Measurements from ENCODE around the gene BST1.

BST1 gene

GRCh38 chr4:15769202-15769601, 66.3 kb downstream of the BST1 start:
- no peak for TF ChIP-seq EZH2phosphoT487 (conservative IDR thresholded peaks at IDR 0.05; ENCODE audit: low read length)
- TF ChIP-seq CTCF (IDR thresholded peaks at IDR 0.05; ENCODE audit: insufficient read depth, low read length, poor library complexity, severe bottlenecking): no peak
- H3K79me2 ChIP-seq (ENCODE audit: insufficient read depth, low read length): no peaks in the 10 kb centered on the region
- no peak overlapping the region for H3K4me2 ChIP-seq (ENCODE audit: low read depth, low read length, poor library complexity, severe bottlenecking)
- H3K27me3 ChIP-seq (ENCODE audit: low read length): no peaks in the 10 kb centered on the region
- no peak overlapping the region for H3K9ac ChIP-seq (ENCODE audit: low read length)
- no peaks in the 10 kb centered on the region for H4K20me1 ChIP-seq (ENCODE audit: low read depth, low read length)
- no peak overlapping the region for H3K27ac ChIP-seq (ENCODE audit: low read depth, low read length)
- H3K4me3 ChIP-seq (ENCODE audit: insufficient read depth, low read length, poor library complexity, severe bottlenecking): no peak overlapping the region
- no peaks in the 10 kb centered on the region for H3K36me3 ChIP-seq (ENCODE audit: low read length)
- H2AFZ ChIP-seq (ENCODE audit: low read depth, low read length, severe bottlenecking): no peak overlapping the region
- no peaks in the 10 kb centered on the region for H3K9me2 ChIP-seq (replicated peaks; ENCODE audit: insufficient read depth, low read length)
- peaks cover 6% of the 10 kb centered on the region; the same call in 1 of the 2 replicates for H3F3A ChIP-seq (ENCODE audit: insufficient read depth)
- no peaks in the 10 kb centered on the region for H3K9me3 ChIP-seq (ENCODE audit: insufficient read depth, low read length)

- Histone ChIP-seq H3K79me2 (ENCODE audit: insufficient read depth, low read length) (no peaks in the 10 kb centered on the region), H2AFZ (ENCODE audit: low read depth, low read length, severe bottlenecking) (no peak overlapping the region), H3K9me2 (replicated peaks; ENCODE audit: insufficient read depth, low read length) (no peaks in the 10 kb centered on the region), H3K27me3 (ENCODE audit: low read length) (no peaks in the 10 kb centered on the region), H3K36me3 (ENCODE audit: low read length) (no peaks in the 10 kb centered on the region), H3K4me2 (ENCODE audit: low read depth, low read length, poor library complexity, severe bottlenecking) (no peak overlapping the region), H3K27ac (ENCODE audit: low read depth, low read length) (no peak overlapping the region), H3F3A (ENCODE audit: insufficient read depth) (no peaks in the 10 kb centered on the region), H3K9me3 (ENCODE audit: insufficient read depth, low read length) (no peaks in the 10 kb centered on the region), H4K20me1 (ENCODE audit: low read depth, low read length) (no peaks in the 10 kb centered on the region), H3K4me3 (ENCODE audit: insufficient read depth, low read length, poor library complexity, severe bottlenecking) (no peak overlapping the region), H3K9ac (ENCODE audit: low read length) (no peak overlapping the region)
- no peak for TF ChIP-seq EZH2phosphoT487 (conservative IDR thresholded peaks at IDR 0.05; ENCODE audit: low read length)
- no peak for TF ChIP-seq CTCF (IDR thresholded peaks at IDR 0.05; ENCODE audit: insufficient read depth, low read length, poor library complexity, severe bottlenecking)
Measured at GRCh38 chr4:15771216-15772058, 68.6 kb downstream of the BST1 start.

GRCh38 chr4:15774020-15774420, 71.2 kb downstream of the BST1 start:
- H3K9ac ChIP-seq (ENCODE audit: low read length): no peak overlapping the region
- no peaks in the 10 kb centered on the region for H3K9me3 ChIP-seq (ENCODE audit: insufficient read depth, low read length)
- H3K9me2 ChIP-seq (replicated peaks; ENCODE audit: insufficient read depth, low read length): no peaks in the 10 kb centered on the region
- H3K27me3 ChIP-seq (ENCODE audit: low read length): no peaks in the 10 kb centered on the region
- H4K20me1 ChIP-seq (ENCODE audit: low read depth, low read length): no peaks in the 10 kb centered on the region
- no peak overlapping the region for H3K27ac ChIP-seq (ENCODE audit: low read depth, low read length)
- peaks cover under 1% of the 10 kb centered on the region for H3K79me2 ChIP-seq (ENCODE audit: insufficient read depth, low read length)
- H3K4me2 ChIP-seq (ENCODE audit: low read depth, low read length, poor library complexity, severe bottlenecking): no peak overlapping the region
- H2AFZ ChIP-seq (ENCODE audit: low read depth, low read length, severe bottlenecking): no peak overlapping the region
- TF ChIP-seq EZH2phosphoT487 (conservative IDR thresholded peaks at IDR 0.05; ENCODE audit: low read length) (no peak), CTCF (IDR thresholded peaks at IDR 0.05; ENCODE audit: insufficient read depth, low read length, poor library complexity, severe bottlenecking) (no peak)
- H3K36me3 ChIP-seq (ENCODE audit: low read length): no peaks in the 10 kb centered on the region
- peaks cover 17% of the 10 kb centered on the region for H3F3A ChIP-seq (ENCODE audit: insufficient read depth)
- H3K4me3 ChIP-seq (ENCODE audit: insufficient read depth, low read length, poor library complexity, severe bottlenecking): no peak overlapping the region
